ENCODE data around the gene LRIG2. TPM values are rescaled to one million over a fixed set of nuclear protein-coding genes. Genes with fewer than 3 reads are reported as not detected.
"Not testable (repeated sequence)": the region's sequence is repeated elsewhere in the genome, so short reads cannot be mapped to it uniquely, and the experiment has no call there.

Gene LRIG2, protein sequence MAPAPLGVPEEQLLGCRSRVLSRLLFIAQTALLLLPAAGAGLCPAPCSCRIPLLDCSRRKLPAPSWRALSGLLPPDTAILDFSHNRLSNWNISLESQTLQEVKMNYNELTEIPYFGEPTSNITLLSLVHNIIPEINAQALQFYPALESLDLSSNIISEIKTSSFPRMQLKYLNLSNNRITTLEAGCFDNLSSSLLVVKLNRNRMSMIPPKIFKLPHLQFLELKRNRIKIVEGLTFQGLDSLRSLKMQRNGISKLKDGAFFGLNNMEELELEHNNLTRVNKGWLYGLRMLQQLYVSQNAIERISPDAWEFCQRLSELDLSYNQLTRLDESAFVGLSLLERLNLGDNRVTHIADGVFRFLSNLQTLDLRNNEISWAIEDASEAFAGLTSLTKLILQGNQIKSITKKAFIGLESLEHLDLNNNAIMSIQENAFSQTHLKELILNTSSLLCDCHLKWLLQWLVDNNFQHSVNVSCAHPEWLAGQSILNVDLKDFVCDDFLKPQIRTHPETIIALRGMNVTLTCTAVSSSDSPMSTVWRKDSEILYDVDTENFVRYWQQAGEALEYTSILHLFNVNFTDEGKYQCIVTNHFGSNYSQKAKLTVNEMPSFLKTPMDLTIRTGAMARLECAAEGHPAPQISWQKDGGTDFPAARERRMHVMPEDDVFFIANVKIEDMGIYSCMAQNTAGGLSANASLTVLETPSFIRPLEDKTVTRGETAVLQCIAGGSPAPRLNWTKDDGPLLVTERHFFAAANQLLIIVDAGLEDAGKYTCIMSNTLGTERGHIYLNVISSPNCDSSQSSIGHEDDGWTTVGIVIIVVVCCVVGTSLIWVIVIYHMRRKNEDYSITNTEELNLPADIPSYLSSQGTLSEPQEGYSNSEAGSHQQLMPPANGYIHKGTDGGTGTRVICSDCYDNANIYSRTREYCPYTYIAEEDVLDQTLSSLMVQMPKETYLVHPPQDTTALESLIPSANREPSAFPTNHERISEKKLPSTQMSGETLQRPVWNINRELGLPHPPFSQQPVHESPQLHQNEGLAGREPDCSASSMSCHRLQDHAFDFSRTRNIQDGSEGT
- total RNA-seq: 24.0 TPM

DNA sequence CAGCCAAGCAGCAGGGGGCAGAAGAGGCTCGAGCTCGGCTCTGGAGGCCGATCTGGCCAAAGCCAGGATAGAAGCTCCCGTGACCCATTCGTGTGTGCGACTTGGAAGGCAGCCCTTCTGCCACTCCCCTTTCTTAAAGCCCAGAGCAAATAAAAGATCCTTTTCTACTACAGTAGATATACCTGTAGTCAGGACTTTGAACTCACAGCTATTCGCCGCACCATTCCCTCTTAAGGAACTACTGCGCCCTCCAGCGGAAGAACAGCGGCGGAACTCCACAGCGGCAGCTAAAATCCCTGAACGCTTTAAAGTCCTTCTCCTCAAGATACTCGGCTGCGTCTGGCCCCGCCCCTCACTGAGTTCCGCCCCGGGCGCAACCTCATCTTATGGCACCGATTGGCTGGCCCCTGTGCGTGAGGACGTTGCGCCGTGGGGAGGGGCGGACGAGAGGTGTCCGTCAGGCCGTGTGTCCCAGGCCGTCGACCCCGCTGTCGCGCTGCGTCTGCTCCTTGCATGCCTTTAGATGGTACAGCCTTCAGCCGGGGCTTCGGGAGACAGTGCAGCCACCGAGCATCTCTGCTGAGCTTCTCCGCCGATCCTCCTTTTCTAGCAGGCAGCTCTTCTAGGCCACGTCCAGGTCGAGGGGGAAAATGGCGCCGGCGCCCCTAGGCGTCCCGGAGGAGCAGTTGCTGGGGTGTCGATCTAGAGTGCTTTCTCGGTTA lies at the start of gene LRIG2:
Gene LRIG2 (plus strand): TSS at position 442 of the 722 bp plus-strand sequence. CDS start 209 bp downstream, at position 651.
- peaks cover 12 to 13% (median 13%) of the 10 kb centered on the region in 3 donors for H3K4me1 ChIP-seq (ENCODE audit: control insufficient read depth in 3 of 3, insufficient read depth in 3 of 3, low read length in 3 of 3)

DNA sequence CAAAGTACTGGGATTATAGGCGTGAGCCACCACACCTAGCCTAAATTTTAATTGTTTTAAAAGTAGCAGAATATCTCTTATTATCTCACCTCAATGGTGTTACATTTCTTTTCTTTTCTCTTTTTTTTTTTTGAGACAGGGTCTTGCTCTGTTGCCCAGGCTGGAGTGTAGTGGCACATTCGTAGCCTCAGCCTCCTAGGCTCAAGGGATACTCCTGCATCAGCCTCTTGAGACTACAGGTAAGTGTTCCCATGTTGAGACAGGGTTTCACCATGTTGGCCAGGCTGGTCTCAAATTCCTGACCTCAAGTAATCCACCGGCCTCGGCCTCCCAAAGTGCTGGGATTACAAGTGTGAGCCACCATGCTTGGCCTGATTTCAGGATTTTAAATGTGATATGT lies 49.7 kb upstream of the LRIG2 start:
- H3K36me3 ChIP-seq (ENCODE audit: control insufficient read depth in 3 of 3, insufficient read depth in 3 of 3, low read length in 3 of 3); H3K4me3 ChIP-seq (ENCODE audit: low read length in 3 of 3); H3K27ac ChIP-seq (ENCODE audit: low read depth, low read length); H3K9ac ChIP-seq (ENCODE audit: low read depth in 1 of 3, low read length in 3 of 3); H3K9me3 ChIP-seq (ENCODE audit: control insufficient read depth in 3 of 3, low read length in 3 of 3); H3K27me3 ChIP-seq (ENCODE audit: control insufficient read depth in 3 of 3, insufficient read depth in 3 of 3, low read length in 3 of 3): not testable (repeated sequence)
- peaks cover 3 to 11% (median 7%) of the 10 kb centered on the region in 3 donors for H3K4me1 ChIP-seq (ENCODE audit: control insufficient read depth in 3 of 3, insufficient read depth in 3 of 3, low read length in 3 of 3)

More for the DNA sequence above, at the start of gene LRIG2:
- Histone ChIP-seq H3K36me3 (ENCODE audit: control insufficient read depth in 3 of 3, insufficient read depth in 3 of 3, low read length in 3 of 3) (no peaks in the 10 kb centered on the region), H3K27me3 (ENCODE audit: control insufficient read depth in 3 of 3, insufficient read depth in 3 of 3, low read length in 3 of 3) (no peaks in the 10 kb centered on the region), H3K9ac (ENCODE audit: low read depth in 1 of 3, low read length in 3 of 3) (peak within 1 kb of the TSS; percentile 94 to 99 (median 94)), H3K4me3 (ENCODE audit: low read length in 3 of 3) (peak within 1 kb of the TSS; percentile 90 to 97 (median 97)), H3K27ac (ENCODE audit: low read depth, low read length) (peak within 1 kb of the TSS; percentile 91), H3K9me3 (ENCODE audit: control insufficient read depth in 3 of 3, low read length in 3 of 3) (no peaks in the 10 kb centered on the region)

DNA sequence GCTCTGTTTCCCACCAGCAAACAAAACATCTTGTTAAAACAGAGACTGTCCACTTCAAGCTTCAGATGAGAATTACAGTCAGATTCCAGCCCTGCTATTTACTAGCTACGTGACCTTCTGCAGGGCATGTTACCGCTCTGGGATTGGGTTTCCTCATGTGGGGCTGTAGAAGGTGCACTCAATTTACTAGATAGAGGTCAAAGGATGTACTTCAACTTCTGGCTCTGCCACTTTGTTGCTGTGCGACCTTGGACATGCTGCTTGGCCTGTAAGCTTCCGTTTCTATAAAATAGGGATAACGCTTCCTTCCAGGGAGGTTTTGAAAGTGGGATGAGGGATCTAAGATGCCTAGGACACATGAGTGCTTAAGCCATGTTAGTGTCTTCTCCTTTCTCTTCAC lies 46.0 kb upstream of the LRIG2 start:
- peak overlapping the region; percentile 57 for H3K27ac ChIP-seq (ENCODE audit: low read depth, low read length)
- no peak overlapping the region for H3K4me3 ChIP-seq (ENCODE audit: low read length in 3 of 3)
- H3K36me3 ChIP-seq (ENCODE audit: control insufficient read depth in 3 of 3, insufficient read depth in 3 of 3, low read length in 3 of 3): no peaks in the 10 kb centered on the region
- no peaks in the 10 kb centered on the region for H3K9me3 ChIP-seq (ENCODE audit: control insufficient read depth in 3 of 3, low read length in 3 of 3)
- peak overlapping the region in 2 of 3 donors; percentile 14 to 68 for H3K9ac ChIP-seq (ENCODE audit: low read depth in 1 of 3, low read length in 3 of 3)
- H3K27me3 ChIP-seq (ENCODE audit: control insufficient read depth in 3 of 3, insufficient read depth in 3 of 3, low read length in 3 of 3): no peaks in the 10 kb centered on the region
- peaks cover 9 to 16% (median 10%) of the 10 kb centered on the region in 3 donors for H3K4me1 ChIP-seq (ENCODE audit: control insufficient read depth in 3 of 3, insufficient read depth in 3 of 3, low read length in 3 of 3)

DNA sequence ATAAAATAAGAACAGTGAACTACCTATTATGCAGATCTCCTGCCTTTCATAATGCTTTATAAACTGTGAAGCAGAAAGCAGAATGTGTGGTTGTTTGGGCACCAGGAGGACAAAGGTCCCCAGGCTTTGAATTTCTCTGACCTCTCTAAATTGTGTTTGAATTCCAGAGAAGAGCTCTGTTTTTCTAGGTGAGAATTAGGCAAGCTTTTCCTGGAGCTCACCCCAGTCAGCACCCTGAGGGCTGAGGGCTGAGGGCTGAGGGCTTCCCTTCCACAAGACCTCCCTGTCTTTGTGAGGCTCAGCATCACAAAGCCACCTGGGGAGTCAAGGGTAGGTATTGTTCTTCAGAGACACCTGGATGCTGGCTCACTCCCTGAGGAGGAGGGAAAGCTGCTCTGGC lies 45.5 kb upstream of the LRIG2 start:
- no peak overlapping the region for H3K4me3 ChIP-seq (ENCODE audit: low read length in 3 of 3)
- peak overlapping the region; percentile 57 for H3K27ac ChIP-seq (ENCODE audit: low read depth, low read length)
- peaks cover 9 to 16% (median 10%) of the 10 kb centered on the region in 3 donors for H3K4me1 ChIP-seq (ENCODE audit: control insufficient read depth in 3 of 3, insufficient read depth in 3 of 3, low read length in 3 of 3)
- no peaks in the 10 kb centered on the region for H3K36me3 ChIP-seq (ENCODE audit: control insufficient read depth in 3 of 3, insufficient read depth in 3 of 3, low read length in 3 of 3)
- H3K27me3 ChIP-seq (ENCODE audit: control insufficient read depth in 3 of 3, insufficient read depth in 3 of 3, low read length in 3 of 3): no peaks in the 10 kb centered on the region
- H3K9ac ChIP-seq (ENCODE audit: low read depth in 1 of 3, low read length in 3 of 3): peak overlapping the region in 1 of 3 donors; percentile 68
- no peaks in the 10 kb centered on the region for H3K9me3 ChIP-seq (ENCODE audit: control insufficient read depth in 3 of 3, low read length in 3 of 3)

DNA sequence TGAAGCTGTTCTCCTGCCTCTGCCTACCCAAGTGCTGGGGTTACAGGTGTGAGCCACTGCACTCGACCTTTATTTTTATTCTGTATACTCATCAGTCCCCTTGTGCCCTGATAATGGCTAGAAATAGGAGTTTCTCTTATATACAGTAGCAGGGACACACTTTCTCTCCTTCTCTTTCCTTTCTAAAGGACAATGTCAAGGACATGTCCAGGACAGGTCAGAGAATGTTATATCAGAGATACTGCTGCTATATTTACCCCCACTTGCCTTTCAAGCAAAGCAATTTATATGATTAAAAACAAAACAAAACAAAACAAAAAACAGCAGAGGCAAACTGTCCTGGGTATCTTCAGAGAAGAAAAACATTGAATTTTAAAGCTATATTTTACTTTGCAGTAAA lies 43.2 kb upstream of the LRIG2 start:
- Histone ChIP-seq H3K9ac (ENCODE audit: low read depth in 1 of 3, low read length in 3 of 3) (no peak overlapping the region), H3K36me3 (ENCODE audit: control insufficient read depth in 3 of 3, insufficient read depth in 3 of 3, low read length in 3 of 3) (no peaks in the 10 kb centered on the region), H3K4me1 (ENCODE audit: control insufficient read depth in 3 of 3, insufficient read depth in 3 of 3, low read length in 3 of 3) (peaks cover 9 to 16% (median 10%) of the 10 kb centered on the region in 3 donors), H3K27me3 (ENCODE audit: control insufficient read depth in 3 of 3, insufficient read depth in 3 of 3, low read length in 3 of 3) (no peaks in the 10 kb centered on the region), H3K27ac (ENCODE audit: low read depth, low read length) (no peak overlapping the region), H3K4me3 (ENCODE audit: low read length in 3 of 3) (no peak overlapping the region), H3K9me3 (ENCODE audit: control insufficient read depth in 3 of 3, low read length in 3 of 3) (no peaks in the 10 kb centered on the region)

DNA sequence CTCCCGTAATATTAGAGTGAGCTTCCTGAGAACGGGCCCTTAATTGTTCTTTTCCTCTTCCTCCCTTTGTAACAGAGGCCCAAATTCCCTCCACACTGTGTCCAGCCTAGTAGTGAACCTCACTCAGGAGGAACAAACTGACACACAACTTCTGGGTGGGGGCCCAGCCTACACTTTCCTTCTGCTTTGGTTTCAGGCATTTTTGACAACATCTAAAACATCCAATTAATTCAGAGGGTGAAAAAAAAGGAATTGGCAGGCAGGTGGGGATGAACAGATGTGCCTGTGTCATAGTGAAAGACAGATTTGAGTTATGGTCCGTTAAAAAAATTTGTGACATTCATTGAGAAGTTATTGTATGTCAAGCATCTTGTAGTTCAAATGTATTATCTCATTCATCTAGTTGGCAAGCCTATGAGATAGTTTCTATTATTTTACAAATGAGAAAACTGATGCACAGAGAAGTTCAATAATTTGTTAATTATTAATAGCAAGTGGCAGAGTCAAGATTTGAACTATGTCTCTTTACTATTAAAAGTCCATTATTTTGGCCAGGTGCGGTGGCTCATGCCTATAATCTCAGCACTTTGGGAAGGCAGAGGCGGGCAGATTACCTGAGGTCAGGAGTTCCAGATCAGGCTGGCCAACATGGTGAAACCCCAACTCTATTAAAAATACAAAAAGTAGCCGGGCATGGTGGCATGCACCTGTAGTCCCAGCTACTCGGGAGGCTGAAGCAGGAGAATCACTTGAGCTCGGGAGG lies 41.6 kb upstream of the LRIG2 start:
- H3K9me3 ChIP-seq (ENCODE audit: control insufficient read depth in 3 of 3, low read length in 3 of 3): no peaks in the 10 kb centered on the region
- no peaks in the 10 kb centered on the region for H3K36me3 ChIP-seq (ENCODE audit: control insufficient read depth in 3 of 3, insufficient read depth in 3 of 3, low read length in 3 of 3)
- no peaks in the 10 kb centered on the region for H3K27me3 ChIP-seq (ENCODE audit: control insufficient read depth in 3 of 3, insufficient read depth in 3 of 3, low read length in 3 of 3)
- H3K9ac ChIP-seq (ENCODE audit: low read depth in 1 of 3, low read length in 3 of 3): no peak overlapping the region
- H3K4me3 ChIP-seq (ENCODE audit: low read length in 3 of 3): no peak overlapping the region
- peaks cover 9 to 16% (median 10%) of the 10 kb centered on the region in 3 donors for H3K4me1 ChIP-seq (ENCODE audit: control insufficient read depth in 3 of 3, insufficient read depth in 3 of 3, low read length in 3 of 3)
- H3K27ac ChIP-seq (ENCODE audit: low read depth, low read length): no peak overlapping the region

DNA sequence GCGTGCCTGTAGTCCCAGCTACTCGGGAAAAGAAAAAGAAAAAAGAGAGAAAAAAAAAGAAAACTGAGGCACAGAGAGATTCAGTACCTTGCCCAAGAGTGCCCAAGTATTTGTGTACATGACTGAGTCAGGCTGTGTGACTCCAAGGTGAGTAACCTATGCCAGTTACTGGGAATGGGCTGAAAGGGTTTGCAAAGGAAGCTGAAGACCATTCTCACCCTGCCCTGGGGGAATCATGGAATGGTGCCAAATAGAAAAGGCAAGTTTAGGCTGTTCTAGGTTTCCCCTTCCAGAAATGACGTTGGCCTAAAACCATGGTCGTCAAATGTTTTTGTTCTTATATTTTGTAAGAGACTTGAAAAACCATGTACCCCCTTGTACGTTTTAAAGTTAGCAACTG lies 37.9 kb upstream of the LRIG2 start:
- H3K9me3 ChIP-seq (ENCODE audit: control insufficient read depth in 3 of 3, low read length in 3 of 3): no peaks in the 10 kb centered on the region
- peaks cover 0 to under 1% (median 0%) of the 10 kb centered on the region in 3 donors for H3K4me1 ChIP-seq (ENCODE audit: control insufficient read depth in 3 of 3, insufficient read depth in 3 of 3, low read length in 3 of 3)
- H3K36me3 ChIP-seq (ENCODE audit: control insufficient read depth in 3 of 3, insufficient read depth in 3 of 3, low read length in 3 of 3): no peaks in the 10 kb centered on the region
- no peak overlapping the region for H3K4me3 ChIP-seq (ENCODE audit: low read length in 3 of 3)
- H3K9ac ChIP-seq (ENCODE audit: low read depth in 1 of 3, low read length in 3 of 3): no peak overlapping the region
- no peaks in the 10 kb centered on the region for H3K27me3 ChIP-seq (ENCODE audit: control insufficient read depth in 3 of 3, insufficient read depth in 3 of 3, low read length in 3 of 3)
- H3K27ac ChIP-seq (ENCODE audit: low read depth, low read length): no peak overlapping the region

DNA sequence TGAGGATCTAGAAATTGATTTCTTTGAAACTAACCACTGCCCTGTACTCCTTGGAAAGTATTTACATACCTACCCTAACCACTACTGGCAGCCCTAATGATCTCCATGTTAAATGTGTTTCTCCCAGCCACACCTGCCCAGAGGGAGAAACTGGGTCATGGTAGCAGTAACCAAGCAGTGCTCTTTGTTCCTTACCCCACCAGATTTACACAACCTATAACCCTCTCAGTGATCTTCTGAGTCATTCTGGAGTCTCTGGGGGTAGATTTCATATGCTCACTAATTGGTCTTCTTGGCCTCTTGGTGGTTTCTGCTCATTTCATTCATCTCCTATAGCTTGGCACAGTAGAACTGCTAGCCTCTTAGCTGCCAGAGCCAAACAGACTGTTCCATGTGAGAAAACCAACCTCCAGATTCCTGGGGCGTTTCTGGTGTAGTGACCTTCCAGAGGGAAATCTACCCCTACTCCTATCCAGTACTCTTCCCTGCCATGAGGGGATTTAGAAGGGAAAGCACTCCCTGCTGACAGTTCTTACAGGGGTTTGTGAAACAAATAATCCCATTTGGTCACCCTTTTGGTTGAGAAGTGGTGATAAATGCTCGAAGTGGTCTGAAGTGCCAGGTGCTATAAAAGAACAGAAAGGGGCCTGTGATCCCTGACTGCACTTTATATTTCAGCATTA lies 36.2 kb upstream of the LRIG2 start:
- Histone ChIP-seq H3K27me3 (ENCODE audit: control insufficient read depth in 3 of 3, insufficient read depth in 3 of 3, low read length in 3 of 3) (no peaks in the 10 kb centered on the region), H3K4me1 (ENCODE audit: control insufficient read depth in 3 of 3, insufficient read depth in 3 of 3, low read length in 3 of 3) (no peaks in the 10 kb centered on the region), H3K9me3 (ENCODE audit: control insufficient read depth in 3 of 3, low read length in 3 of 3) (no peaks in the 10 kb centered on the region), H3K27ac (ENCODE audit: low read depth, low read length) (no peak overlapping the region), H3K9ac (ENCODE audit: low read depth in 1 of 3, low read length in 3 of 3) (no peak overlapping the region), H3K4me3 (ENCODE audit: low read length in 3 of 3) (no peak overlapping the region), H3K36me3 (ENCODE audit: control insufficient read depth in 3 of 3, insufficient read depth in 3 of 3, low read length in 3 of 3) (no peaks in the 10 kb centered on the region)

Measured in skeletal muscle tissue (tissue), 4 donors.